GM18505 (cell line): Measurements from ENCODE around the gene TMC7.

Source experiments
- ATAC-seq: cut with Tn5 transposase; IDR thresholded peaks from one replicate; pipeline ENCODE4 v1.9.1; 2021; ENCODE audit not compliant: unreplicated experiment
- POLR2A ChIP-seq: IDR thresholded peaks from 4 replicates; pipeline ENCODE4 v1.6.1; 2011; ENCODE audit warnings: borderline replicate concordance; ENCODE audit not compliant: insufficient read depth, insufficient read length; ENCODE audit errors: extremely low read depth

Gene TMC7

GRCh38 chr16:19033761-19034160 lies 50.0 kb downstream of the TMC7 start:
- TF ChIP-seq POLR2A: no peak
- no peak for ATAC-seq

DNA sequence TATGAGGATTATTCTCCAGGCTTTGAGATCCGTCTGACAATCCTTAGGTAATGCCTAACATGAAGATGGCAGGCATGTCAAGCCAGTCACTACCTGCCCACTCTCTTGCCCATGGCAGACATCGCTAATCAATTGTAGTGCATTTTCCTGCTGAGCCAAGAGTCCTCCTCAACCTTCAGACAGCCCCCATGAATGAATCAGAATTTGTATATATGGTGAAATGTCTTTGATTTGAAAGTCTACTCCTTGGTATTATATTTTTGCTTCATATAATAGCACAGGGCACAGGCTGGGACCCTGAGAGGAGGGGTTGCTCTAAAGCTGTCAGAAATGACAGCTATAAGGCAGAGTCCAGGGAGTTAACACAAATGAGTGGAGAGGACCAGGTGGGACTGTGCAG lies 56.7 kb downstream of the TMC7 start:
- TF ChIP-seq POLR2A: no peak
- no peak for ATAC-seq

- no peak for ATAC-seq
- TF ChIP-seq POLR2A: no peak
Measured at GRCh38 chr16:19044769-19045168, 61.0 kb downstream of the TMC7 start.

- no peak for ATAC-seq
- no peak for TF ChIP-seq POLR2A
Measured at GRCh38 chr16:19046062-19046461, 62.3 kb downstream of the TMC7 start.

DNA sequence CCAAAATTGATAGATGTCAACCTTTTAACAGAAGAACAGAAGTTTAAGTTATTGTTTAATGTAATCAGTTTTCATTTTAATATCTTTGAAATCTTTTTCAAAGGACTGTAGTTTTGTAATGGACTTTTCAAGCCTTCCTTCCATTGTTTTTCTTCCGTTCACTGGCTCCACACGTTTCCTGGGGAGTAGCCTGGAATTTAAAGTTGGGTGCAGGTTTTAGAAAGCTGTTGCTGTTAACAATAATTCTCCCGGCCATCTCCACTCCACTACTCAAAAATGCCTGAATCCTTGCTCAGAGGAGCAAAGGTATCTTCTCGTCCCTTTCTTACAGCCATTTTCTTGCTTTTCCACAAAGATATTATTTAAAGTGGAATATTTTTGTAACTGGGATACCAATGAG lies 79.0 kb downstream of the TMC7 start:
- no peak for TF ChIP-seq POLR2A

GRCh38 chr16:19066988-19067348 lies 83.2 kb downstream of the TMC7 start:
- ATAC-seq: no peak
- TF ChIP-seq POLR2A: no peak

More for the DNA sequence above, 79.0 kb downstream of the TMC7 start:
- no peak for ATAC-seq

GRCh38 chr16:19067349-19068236 lies 83.9 kb downstream of the TMC7 start, which contains the start of gene COQ7:
Gene COQ7 (plus strand): TSS chr16:19067614. CDS start chr16:19067665, 51 bp downstream.
- peak; percentile 62 for TF ChIP-seq POLR2A
- ATAC-seq: peak; percentile 88

- no peak for ATAC-seq
- no peak for TF ChIP-seq POLR2A
Measured at GRCh38 chr16:19068237-19068815, 84.6 kb downstream of the TMC7 start.

- ATAC-seq: no peak
- TF ChIP-seq POLR2A: no peak
Measured at GRCh38 chr16:19071811-19072777, 88.4 kb downstream of the TMC7 start.

- no peak for ATAC-seq
- TF ChIP-seq POLR2A: no peak
Measured at GRCh38 chr16:19073344-19073743, 89.6 kb downstream of the TMC7 start.

GRCh38 chr16:19073863-19074262 lies 90.1 kb downstream of the TMC7 start:
- ATAC-seq: no peak
- TF ChIP-seq POLR2A: no peak

DNA sequence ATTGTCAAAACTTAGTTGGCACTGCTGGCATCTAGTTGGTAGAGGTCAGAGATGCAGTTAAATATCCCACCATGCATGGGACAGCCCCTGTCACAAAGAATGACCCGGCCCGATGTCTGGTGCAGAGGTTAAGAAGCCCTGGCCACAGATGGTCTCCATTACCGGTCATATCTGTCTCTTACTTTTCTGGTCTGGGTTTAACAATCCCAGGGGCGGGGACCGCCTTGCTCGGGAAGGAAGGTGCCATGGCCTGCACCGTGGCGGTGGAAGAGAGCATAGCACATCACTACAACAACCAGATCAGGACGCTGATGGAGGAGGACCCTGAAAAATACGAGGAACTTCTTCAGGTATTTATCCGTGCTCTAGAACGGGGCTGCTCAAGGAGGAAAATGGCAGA lies 91.8 kb downstream of the TMC7 start:
- TF ChIP-seq POLR2A: no peak

DNA sequence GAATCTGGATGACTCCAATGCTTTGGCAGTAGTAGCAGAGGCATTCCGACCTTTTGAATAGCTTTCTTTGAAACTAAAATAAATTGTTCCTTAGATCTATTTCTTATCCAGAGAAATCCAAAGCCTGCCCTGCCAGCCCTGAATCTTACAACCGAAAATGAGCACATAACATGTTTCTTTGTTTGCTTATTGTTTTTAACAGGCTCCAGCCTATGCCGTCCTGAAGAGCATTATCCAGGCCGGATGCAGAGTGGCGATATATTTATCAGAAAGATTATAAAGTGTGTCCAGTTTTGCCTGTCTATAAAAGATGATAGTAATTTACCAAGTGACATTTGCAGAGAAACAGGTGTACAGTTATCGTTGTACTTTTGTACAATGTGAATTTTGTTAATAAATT lies 94.1 kb downstream of the TMC7 start:
- no peak for TF ChIP-seq POLR2A
- no peak for ATAC-seq

More for the DNA sequence above, 91.8 kb downstream of the TMC7 start:
- no peak for ATAC-seq
